Mesothelial cell of epicardium (in vitro differentiated cells): ENCODE results near the gene SAPCD2. TPM values are rescaled to one million over a fixed set of nuclear protein-coding genes. Genes with fewer than 3 reads are reported as not detected.

Experiments used
- DNase-seq, 2 experiments: peaks; one replicate each; pipeline ENCODE4 v3.0.0; 2021; ENCODE audit warnings: low spot score in 2 of 2; ENCODE audit not compliant: unreplicated experiment in 2 of 2
- H3K27ac Mint-ChIP-seq: 2 replicates; pipeline ENCODE4 v1.8.0; 2021; ENCODE audit warnings: mixed read lengths
- H3K27me3 Mint-ChIP-seq: 2 replicates; pipeline ENCODE4 v1.8.0; 2021; ENCODE audit warnings: low read depth, mixed read lengths
- H3K36me3 Mint-ChIP-seq: 2 replicates; pipeline ENCODE4 v1.8.0; 2021; ENCODE audit warnings: mixed read lengths
- H3K4me1 Mint-ChIP-seq: 2 replicates; pipeline ENCODE4 v1.8.0; 2021; ENCODE audit warnings: mixed read lengths
- H3K4me3 Mint-ChIP-seq: 2 replicates; pipeline ENCODE4 v1.8.0; 2021; ENCODE audit warnings: mild to moderate bottlenecking, moderate library complexity, mixed read lengths
- H3K9me3 Mint-ChIP-seq: 2 replicates; pipeline ENCODE4 v1.8.0; 2021; ENCODE audit warnings: mixed read lengths
- CTCF ChIP-seq: fragments of 200-600 bp; sonication (generic); IDR thresholded peaks from one replicate; pipeline ENCODE4 v1.5.0; 2021; ENCODE audit warnings: antibody characterized with exemption; ENCODE audit not compliant: unreplicated experiment
- total RNA-seq: library from RNA; stranded (reverse); gene quantifications from 3 replicates; pipeline ENCODE4 v1.2.1, GENCODE V29; 2021

Gene SAPCD2
- total RNA-seq, 1 donor from 2014 or later: 5.9 TPM

- Mint-ChIP-seq H3K27ac (no peak overlapping the region), H3K27me3 (peaks cover 79% of the 10 kb centered on the region), H3K4me1 (peaks cover 8% of the 10 kb centered on the region), H3K36me3 (no peaks in the 10 kb centered on the region), H3K9me3 (no peaks in the 10 kb centered on the region), H3K4me3 (no peak overlapping the region)
- peak in 1 of 2 experiments; percentile 64 for DNase-seq
- peak; percentile 65 for TF ChIP-seq CTCF
Measured at GRCh38 chr9:137049544-137050449, 20.6 kb downstream of the SAPCD2 start.

GRCh38 chr9:137048655-137049543 lies 21.5 kb downstream of the SAPCD2 start:
- peaks cover 81% of the 10 kb centered on the region for H3K27me3 Mint-ChIP-seq
- H3K4me3 Mint-ChIP-seq: no peak overlapping the region
- no peak overlapping the region for H3K27ac Mint-ChIP-seq
- no peaks in the 10 kb centered on the region for H3K9me3 Mint-ChIP-seq
- no peak for DNase-seq
- no peak for TF ChIP-seq CTCF
- H3K4me1 Mint-ChIP-seq: peaks cover 5% of the 10 kb centered on the region
- H3K36me3 Mint-ChIP-seq: no peaks in the 10 kb centered on the region

- no peaks in the 10 kb centered on the region for H3K9me3 Mint-ChIP-seq
- no peak within 1 kb of the TSS for H3K27ac Mint-ChIP-seq
- peak; percentile 70 to 92 for DNase-seq
- peaks cover 67% of the 10 kb centered on the region for H3K27me3 Mint-ChIP-seq
- peaks cover 5% of the 10 kb centered on the region for H3K4me1 Mint-ChIP-seq
- TF ChIP-seq CTCF: peak; percentile 92
- peak within 1 kb of the TSS; percentile 76 for H3K4me3 Mint-ChIP-seq
- H3K36me3 Mint-ChIP-seq: no peaks in the 10 kb centered on the region
Measured at GRCh38 chr9:137046088-137046787, 24.1 kb downstream of the SAPCD2 start, which contains the start of gene NPDC1. NPDC1 (minus strand) TSS chr9:137046177; CDS start chr9:137045989, 188 bp downstream.

GRCh38 chr9:137045294-137046087 lies 24.9 kb downstream of the SAPCD2 start:
- DNase-seq: no peak

More at GRCh38 chr9:137045294-137046087, 24.9 kb downstream of the SAPCD2 start:
- Mint-ChIP-seq H3K27ac (no peak overlapping the region), H3K9me3 (no peaks in the 10 kb centered on the region), H3K27me3 (peaks cover 61% of the 10 kb centered on the region), H3K36me3 (no peaks in the 10 kb centered on the region), H3K4me3 (peak overlapping the region; percentile 76), H3K4me1 (peaks cover 5% of the 10 kb centered on the region)
- no peak for TF ChIP-seq CTCF
